B cell (primary cell): ENCODE data around the gene CAMP. TPM values are rescaled to one million over a fixed set of nuclear protein-coding genes. Genes with fewer than 3 reads are reported as not detected.
A peak's percentile ranks its signal among the peaks of the same experiment; 100 is the strongest.

ENCODE experiments used
- ATAC-seq: fragments of 200-7000 bp; cut with Tn5 transposase; one replicate; pipeline ENCODE4 v1.10.0; 2021; ENCODE audit warnings: low read depth, mild to moderate bottlenecking, moderate number of reproducible peaks, moderate library complexity
- CTCF ChIA-PET: fragments of 350-600 bp; sonication (Branson Sonifier 250); formaldehyde crosslinking; loops from one replicate; lab custom pipeline; 2021; ENCODE audit warnings: antibody characterized with exemption, inconsistent platforms; lab: Charles Lee
- POLR2A ChIA-PET: fragments of 350-600 bp; sonication (Branson Sonifier 250); formaldehyde crosslinking; loops from one replicate; lab custom pipeline; 2021; ENCODE audit warnings: antibody characterized with exemption; lab: Charles Lee
- DNase-seq: peaks from one replicate; pipeline ENCODE4 v3.0.0; 2013
- H2AFZ ChIP-seq: 2 replicates; pipeline ENCODE4 v1.6.1; 2012; ENCODE audit warnings: mild to moderate bottlenecking, low read depth, low read length; ENCODE audit not compliant: insufficient read depth, poor library complexity, severe bottlenecking
- H3K27ac ChIP-seq, 2 donors: 1 replicate in 1 of 2; 2 replicates in 1 of 2; pipeline ENCODE4 v1.5.1; 2012 to 2013; ENCODE audit warnings: low read length in 2 of 2, mild to moderate bottlenecking in 2 of 2, moderate library complexity in 1 of 2
- H3K27me3 ChIP-seq, 4 experiments: fragments of 200-600 bp in 1 of 4; sonication (generic) in 1 of 4; replicated peaks in 1 of 4; 1 replicate in 2 of 4; 2 replicates in 2 of 4; pipeline versions ENCODE4 v1.6.1 to v1.7.0; 2013 to 2016; ENCODE audit warnings: low read length in 3 of 4, mild to moderate bottlenecking in 2 of 4, mixed read lengths in 1 of 4, moderate library complexity in 1 of 4; ENCODE audit not compliant: insufficient read depth in 4 of 4, control insufficient read depth in 3 of 4; ENCODE audit errors: control extremely low read depth in 1 of 4
- H3K36me3 ChIP-seq, 2 experiments: replicated peaks in 1 of 2; 1 replicate in 1 of 2; 2 replicates in 1 of 2; pipeline versions ENCODE4 v1.6.1 to v1.7.1; 2013; ENCODE audit warnings: low read length in 1 of 2; ENCODE audit not compliant: insufficient read depth in 2 of 2, control insufficient read depth in 1 of 2; ENCODE audit errors: control extremely low read depth in 1 of 2, extremely low read depth in 1 of 2
- H3K4me1 ChIP-seq, 2 donors: fragments of 200-600 bp in 1 of 2; sonication (generic) in 1 of 2; 1 replicate in 1 of 2; 2 replicates in 1 of 2; pipeline versions ENCODE4 v1.5.1 to v1.6.1; 2013 to 2017; ENCODE audit warnings: low read length in 2 of 2; ENCODE audit not compliant: control insufficient read depth in 2 of 2, insufficient read depth in 2 of 2
- H3K4me2 ChIP-seq: replicated peaks from 2 replicates; pipeline ENCODE3; 2012; ENCODE audit warnings: mild to moderate bottlenecking, low read depth, low read length; ENCODE audit not compliant: poor library complexity, severe bottlenecking
- H3K4me3 ChIP-seq, 5 experiments: fragments of 200-600 bp in 1 of 5; sonication (generic) in 1 of 5; 1 replicate in 3 of 5; 2 replicates in 2 of 5; pipeline versions ENCODE4 v1.5.1 to v1.7.0; 2011 to 2016; ENCODE audit warnings: low read length in 4 of 5, mild to moderate bottlenecking in 4 of 5, low read depth in 2 of 5, control low read depth in 1 of 5, moderate library complexity in 1 of 5; ENCODE audit not compliant: insufficient read depth in 1 of 5; ENCODE audit errors: control extremely low read depth in 1 of 5, extremely low read depth in 1 of 5
- H3K79me2 ChIP-seq: fragments of 200-600 bp; sonication (generic); one replicate; pipeline ENCODE4 v1.6.0; 2016; ENCODE audit warnings: low read length; ENCODE audit not compliant: control insufficient read depth, insufficient read depth
- H3K9ac ChIP-seq: fragments of 200-600 bp; sonication (generic); 2 replicates; pipeline ENCODE4 v1.6.1; 2017; ENCODE audit warnings: mild to moderate bottlenecking, low read length, moderate library complexity
- H3K9me3 ChIP-seq, 3 donors: one replicate each; pipeline versions ENCODE4 v1.6.1 to v1.7.1; 2013; ENCODE audit warnings: low read length in 2 of 3; ENCODE audit not compliant: control insufficient read depth in 2 of 3, insufficient read depth in 1 of 3; ENCODE audit errors: control extremely low read depth in 1 of 3
- H4K20me1 ChIP-seq: 2 replicates; pipeline ENCODE4 v1.6.0; 2012; ENCODE audit warnings: mild to moderate bottlenecking, low read length; ENCODE audit not compliant: insufficient read depth, control insufficient read depth, poor library complexity, severe bottlenecking
- H3K27ac Mint-ChIP-seq: one replicate; pipeline ENCODE4 v1.8.0; 2021; ENCODE audit warnings: mixed read lengths
- H3K27me3 Mint-ChIP-seq: one replicate; pipeline ENCODE4 v1.8.0; 2021; ENCODE audit warnings: mixed read lengths
- H3K4me1 Mint-ChIP-seq: one replicate; pipeline ENCODE4 v1.8.0; 2021; ENCODE audit warnings: mixed read lengths
- H3K4me3 Mint-ChIP-seq: one replicate; pipeline ENCODE4 v1.8.0; 2021; ENCODE audit warnings: mixed read lengths
- H3K9me3 Mint-ChIP-seq: one replicate; pipeline ENCODE4 v1.8.0; 2022; ENCODE audit warnings: mixed read lengths; ENCODE audit not compliant: insufficient read depth
- CTCF ChIP-seq: fragments of 200-600 bp; IDR thresholded peaks from one replicate; pipeline ENCODE4 v1.8.0; 2022; ENCODE audit warnings: antibody characterized with exemption, mild to moderate bottlenecking
- EZH2 ChIP-seq: IDR thresholded peaks from 2 replicates; pipeline ENCODE4 v1.6.1; 2012; ENCODE audit warnings: borderline replicate concordance, low read depth, mild to moderate bottlenecking, moderate library complexity, low read length; ENCODE audit not compliant: insufficient read depth, poor library complexity, severe bottlenecking
- WGBS: methylation state at CpG from one replicate; pipeline ENCODE4 v1.1.5; 2013; ENCODE audit warnings: missing lambda C conversion rate; ENCODE audit not compliant: insufficient coverage; 5-methylcytosine and 5-hydroxymethylcytosine counted together
- intact Hi-C: fragments of 100-400 bp; cut with micrococcal nuclease; formaldehyde crosslinking; loops from one replicate; pipeline ENCODE4 v1.10.0; 2022
- polyA plus RNA-seq: library from polyadenylated mRNA; depleted of rRNA; stranded (reverse); fragments of >200 nt; gene quantifications from 2 replicates; pipeline ENCODE4 v1.2.3, GENCODE V29; 2012
- total RNA-seq, 2 donors: library from RNA; stranded (reverse); fragments of 120-200 nt in 1 of 2; gene quantifications; 1 replicate in 1 of 2; 2 replicates in 1 of 2; pipeline versions ENCODE4 v1.2.3 to v1.2.4, GENCODE V29; 2013 to 2022

The CAMP gene
- total and polyA plus RNA-seq, 2 donors (not counting 1 experiment from before 2014, with no cell fraction given), result 0.30 TPM; not detected in 1

- DNase-seq (no peak), ATAC-seq (no peak)
- Histone ChIP-seq H4K20me1 (no peaks in the 10 kb centered on the region), H3K79me2 (no peaks in the 10 kb centered on the region), H3K9ac (no peak overlapping the region), H3K27me3 (peaks cover 0 to 3% (median 0%) of the 10 kb centered on the region in 4 experiments), H3K9me3 (no peaks in the 10 kb centered on the region), H2AFZ (no peak overlapping the region), H3K27ac (no peak overlapping the region), H3K4me1 (no peaks in the 10 kb centered on the region), H3K4me2 (no peak overlapping the region), H3K36me3 (peaks cover 0 to 1% of the 10 kb centered on the region in 2 experiments), H3K4me3 (no peak overlapping the region)
- H3K27ac Mint-ChIP-seq, result no peak overlapping the region
- no peaks in the 10 kb centered on the region for H3K27me3 Mint-ChIP-seq
- H3K9me3 Mint-ChIP-seq, result no peaks in the 10 kb centered on the region
- H3K4me1 Mint-ChIP-seq, result no peaks in the 10 kb centered on the region
- WGBS, result 90% methylated on average over 1 of the region's 5 CpGs
- POLR2A ChIA-PET, result no interaction called here
- H3K4me3 Mint-ChIP-seq, result no peak overlapping the region
- CTCF ChIA-PET, result no interaction called here
- TF ChIP-seq EZH2 (no peak), CTCF (no peak)
- intact Hi-C loops, result no loop called here
These were observed 43.3 kb upstream of the CAMP start for GRCh38 chr3:48180021-48180420.

- Histone ChIP-seq H3K4me2 (no peak overlapping the region), H3K27me3 (peaks cover 0 to 7% (median 0%) of the 10 kb centered on the region in 4 experiments), H3K9ac (no peak overlapping the region), H3K27ac (no peak overlapping the region), H3K4me1 (no peaks in the 10 kb centered on the region), H4K20me1 (no peaks in the 10 kb centered on the region), H3K79me2 (no peaks in the 10 kb centered on the region), H3K4me3 (no peak overlapping the region), H2AFZ (peak overlapping the region; percentile 5), H3K9me3 (no peaks in the 10 kb centered on the region), H3K36me3 (no peaks in the 10 kb centered on the region)
- Mint-ChIP-seq H3K27ac (no peak overlapping the region), H3K4me3 (no peak overlapping the region), H3K9me3 (no peaks in the 10 kb centered on the region), H3K4me1 (no peaks in the 10 kb centered on the region), H3K27me3 (peaks cover 4% of the 10 kb centered on the region)
- ChIA-PET CTCF (no interaction called here), POLR2A (no interaction called here)
- WGBS, result 80% methylated on average over 2 of the region's 5 CpGs
- ATAC-seq, result no peak
- no peak for DNase-seq
- intact Hi-C loops, result no loop called here
- TF ChIP-seq EZH2, result no peak
- TF ChIP-seq CTCF, result no peak
These were observed 42.6 kb upstream of the CAMP start for GRCh38 chr3:48180531-48181253.
